GM13977 (cell line): ENCODE results near the gene DPCD.

Experiments
- DNase-seq: peaks from one replicate; pipeline ENCODE4 v3.0.0; 2012; ENCODE audit warnings: low spot score
- CTCF ChIP-seq: IDR thresholded peaks from 2 replicates; pipeline ENCODE4 v1.5.1; 2012; ENCODE audit warnings: mild to moderate bottlenecking, control low read depth; ENCODE audit not compliant: insufficient read depth; ENCODE audit errors: extremely low read depth, missing control alignments
- in situ Hi-C: fragments of 300-500 bp; cut with MboI; formaldehyde crosslinking; loops from one replicate; pipeline ENCODE4 v1.12.0; 2022; ENCODE audit warnings: low sequenced_read_pairs, low pct_unique_long_range_greater_than_20kb, mixed read lengths, inconsistent platforms; ENCODE audit not compliant: unreplicated experiment

Gene DPCD

GRCh38 chr10:101566333-101567164 is 21.6 kb upstream of the DPCD start:
- DNase-seq = peak; percentile 66
- TF ChIP-seq CTCF = no peak
- in situ Hi-C loops = loop anchor here (25.0 kb wide), 2 partner anchors 254 to 354 kb away; no protein-coding TSS in a partner anchor

GRCh38 chr10:101567165-101568006 is 20.7 kb upstream of the DPCD start:
- DNase-seq = no peak
- TF ChIP-seq CTCF = no peak
- in situ Hi-C loops = loop anchor here (25.0 kb wide), 2 partner anchors 255 to 355 kb away; no protein-coding TSS in a partner anchor

GRCh38 chr10:101568054-101568745 is 19.9 kb upstream of the DPCD start:
- no peak for DNase-seq
- in situ Hi-C loops = loop anchor here (25.0 kb wide), 2 partner anchors 256 to 356 kb away; no protein-coding TSS in a partner anchor
- TF ChIP-seq CTCF = no peak

- no peak for TF ChIP-seq CTCF
- DNase-seq = no peak
- in situ Hi-C loops = loop anchor here (25.0 kb wide), 2 partner anchors 257 to 357 kb away; no protein-coding TSS in a partner anchor
These were observed 18.8 kb upstream of the DPCD start for GRCh38 chr10:101569323-101569621.

GRCh38 chr10:101569622-101570427 is 18.3 kb upstream of the DPCD start:
- TF ChIP-seq CTCF = peak; percentile 90
- in situ Hi-C loops = loop anchor here (25.0 kb wide), 2 partner anchors 258 to 358 kb away; no protein-coding TSS in a partner anchor
- DNase-seq = peak; percentile 94
